Measurements from ENCODE around the gene CHCT1.
A peak's percentile ranks its signal among the peaks of the same experiment; 100 is the strongest.

Gene CHCT1

DNA sequence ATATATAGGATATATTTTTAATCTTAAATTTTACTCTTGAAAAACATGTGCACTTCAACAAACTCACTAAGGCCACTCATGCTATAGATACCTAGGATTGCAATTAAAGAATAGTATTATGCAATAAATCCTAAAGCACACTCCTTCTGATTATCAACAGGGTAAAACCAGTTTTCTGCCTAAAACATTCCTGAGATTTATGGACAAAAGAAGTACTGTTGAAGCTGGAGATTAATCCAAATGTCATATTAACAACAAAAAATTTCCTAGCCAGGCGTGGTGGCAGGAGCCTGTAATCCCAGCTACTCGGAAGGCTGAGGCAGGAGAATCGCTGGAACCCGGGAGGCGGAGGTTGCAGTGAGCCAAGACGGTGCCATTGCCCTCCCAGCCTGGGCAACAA, 21.4 kb downstream of the CHCT1 start:
- DNase-seq, result no peak

DNA sequence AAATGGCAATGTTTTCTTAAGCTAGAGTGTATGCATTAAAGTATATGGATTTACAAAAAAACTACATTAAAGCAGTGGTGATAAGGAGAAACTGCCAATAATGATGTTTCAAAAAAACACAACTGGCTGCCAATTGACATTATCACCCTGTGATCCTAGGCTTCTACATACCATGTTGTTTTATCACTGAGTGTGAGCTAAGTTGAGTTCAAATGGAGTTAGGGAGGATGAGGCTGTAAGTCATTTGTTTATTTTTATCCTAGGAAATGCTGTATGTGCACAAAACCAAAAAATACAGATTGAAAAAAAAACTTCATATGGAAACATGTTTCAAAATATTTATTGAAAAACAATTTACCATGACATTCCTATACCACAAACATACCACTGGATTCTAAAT, 22.9 kb downstream of the CHCT1 start:
- no peak for DNase-seq

DNA sequence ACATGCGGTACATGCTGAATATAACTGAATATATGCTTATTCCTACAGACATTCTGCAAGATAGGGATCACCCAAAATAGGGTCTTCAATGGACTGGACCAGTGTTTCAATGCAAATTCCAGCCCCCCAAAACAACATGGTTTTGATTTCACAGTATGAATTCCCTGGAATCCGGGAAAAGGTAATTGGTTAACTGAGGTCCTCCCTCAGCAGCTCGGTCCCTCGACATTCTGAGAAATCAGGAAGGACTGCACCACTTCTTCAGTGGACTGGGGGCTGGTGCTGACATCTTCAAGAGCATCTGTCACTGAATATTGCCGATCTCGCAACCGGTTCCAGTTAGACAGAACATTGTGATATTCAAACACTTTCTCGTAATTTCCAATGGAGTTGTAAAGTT, 25.1 kb downstream of the CHCT1 start:
- DNase-seq, result no peak

DNA sequence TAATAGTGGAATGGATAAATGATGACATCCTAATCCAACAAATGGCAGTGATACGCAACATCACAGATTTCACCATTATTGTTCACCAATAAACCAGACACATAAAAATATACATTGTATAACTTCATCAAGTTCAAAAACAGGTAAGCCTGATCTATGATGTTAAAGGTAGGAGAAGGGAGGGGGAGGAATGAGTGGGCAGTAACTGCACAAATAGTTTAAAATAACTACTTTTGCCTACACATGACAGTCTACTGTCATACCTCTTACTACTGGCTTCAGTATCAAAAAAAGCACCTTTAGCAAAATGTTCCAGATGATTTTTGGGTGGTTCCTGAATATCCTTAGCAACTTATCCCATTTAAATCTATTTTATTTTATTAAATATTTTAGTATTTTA, 28.8 kb downstream of the CHCT1 start:
- no peak for DNase-seq

DNA sequence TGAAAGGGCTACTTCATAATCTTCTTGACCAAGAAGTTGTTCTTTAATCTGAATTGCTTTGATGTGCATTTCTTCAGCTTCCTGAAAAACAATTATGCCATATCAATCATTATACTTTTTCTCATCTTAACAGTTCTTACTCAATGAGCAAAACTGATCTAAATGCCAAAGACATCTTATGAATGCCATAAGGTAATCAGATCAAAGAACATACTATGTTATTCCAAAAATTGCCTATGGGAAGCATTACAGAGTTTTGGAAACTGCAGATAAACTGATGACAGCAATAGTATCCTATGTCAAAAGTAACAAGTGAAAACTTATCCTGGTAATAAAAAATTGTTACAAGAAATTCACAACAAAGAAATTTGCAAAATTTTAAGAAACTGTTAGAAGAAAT, 29.7 kb downstream of the CHCT1 start:
- no peak for DNase-seq

DNA sequence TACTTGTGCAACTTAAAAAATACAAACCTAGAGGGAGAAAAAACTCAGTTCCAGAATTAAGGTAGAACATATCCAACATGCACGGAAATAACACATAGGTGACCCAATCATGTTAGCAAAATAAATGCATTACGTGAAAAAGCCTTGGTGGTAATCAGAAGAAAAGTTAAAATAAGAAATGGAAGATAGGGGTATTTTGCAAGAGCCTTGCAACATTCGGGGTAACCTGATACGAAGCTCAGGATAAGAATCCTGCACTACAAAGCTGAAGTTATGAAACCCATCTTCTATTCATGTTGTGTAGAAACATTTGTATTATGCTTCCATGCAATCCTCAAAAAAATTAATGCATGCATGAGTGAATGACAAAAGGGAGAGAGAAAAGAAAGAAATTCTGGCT, 33.1 kb downstream of the CHCT1 start:
- no peak for DNase-seq

DNA sequence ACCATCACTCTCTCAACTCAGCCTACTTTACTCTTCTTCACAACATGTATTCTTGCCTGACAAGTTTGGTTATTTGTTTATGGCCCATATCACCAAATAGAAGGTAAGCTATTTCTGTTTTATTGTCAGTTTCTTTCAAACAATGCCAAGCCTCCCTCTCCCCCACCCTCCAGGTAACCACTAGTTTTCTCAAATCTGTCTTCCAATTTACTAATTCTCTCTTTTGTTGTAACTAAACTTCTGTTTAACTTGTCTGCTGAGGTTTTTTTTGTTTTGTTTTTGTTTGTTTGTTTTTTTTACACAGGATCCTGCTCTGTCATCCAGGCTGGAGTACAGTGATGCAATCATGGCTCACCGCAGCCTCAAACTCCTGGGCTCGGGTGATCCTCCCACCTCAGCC, 34.9 kb downstream of the CHCT1 start:
- no peak for DNase-seq

DNA sequence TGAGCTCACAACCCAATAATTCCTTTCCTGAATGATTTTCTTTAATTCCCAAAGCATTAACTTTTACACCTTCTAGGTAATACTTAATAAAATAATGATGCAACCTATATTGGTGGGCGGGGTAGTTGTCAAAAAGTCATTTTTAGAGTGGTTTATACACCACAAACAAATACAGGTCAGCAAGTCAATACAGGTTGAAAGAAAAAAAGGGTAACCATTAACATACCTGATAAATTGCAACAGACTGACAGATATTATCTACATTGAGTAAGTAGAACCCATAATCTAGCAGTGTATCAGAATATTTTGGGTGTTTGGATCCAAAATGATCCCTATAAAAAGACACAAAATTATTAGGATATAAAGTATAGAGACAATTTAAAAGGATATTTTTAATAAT, 39.3 kb downstream of the CHCT1 start:
- no peak for DNase-seq

DNA sequence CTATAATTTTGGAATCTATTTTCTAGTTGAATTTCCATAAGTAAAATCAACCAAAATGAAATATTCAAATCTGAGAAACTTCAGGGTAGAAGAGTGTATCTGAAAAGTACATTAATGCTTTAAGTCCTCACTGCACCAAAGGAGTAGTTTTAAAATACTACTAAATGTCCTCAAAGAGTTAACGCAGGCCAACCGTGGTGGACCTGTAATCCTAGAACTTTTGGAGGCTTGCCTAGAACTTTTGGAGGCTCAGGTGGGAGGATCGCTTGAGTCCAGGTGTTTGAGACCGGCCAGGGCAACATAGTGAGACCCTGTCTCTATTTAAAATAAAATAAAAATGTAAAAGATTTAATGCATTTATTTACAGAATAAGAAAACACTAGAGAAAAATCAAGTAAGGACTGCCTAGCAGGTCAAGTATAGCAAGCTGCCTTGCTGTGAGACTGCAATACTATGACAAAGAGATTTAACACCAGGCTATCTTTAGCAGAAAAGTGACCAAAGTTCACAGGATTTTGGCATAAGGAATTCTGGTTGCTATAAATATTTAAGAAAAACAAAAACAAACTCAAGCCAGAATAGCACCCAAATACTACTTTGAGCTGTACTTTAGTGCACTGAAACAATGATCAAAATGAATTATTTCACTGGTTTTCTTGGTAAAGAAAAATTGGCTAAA, 41.0 kb downstream of the CHCT1 start:
- no peak for DNase-seq

DNA sequence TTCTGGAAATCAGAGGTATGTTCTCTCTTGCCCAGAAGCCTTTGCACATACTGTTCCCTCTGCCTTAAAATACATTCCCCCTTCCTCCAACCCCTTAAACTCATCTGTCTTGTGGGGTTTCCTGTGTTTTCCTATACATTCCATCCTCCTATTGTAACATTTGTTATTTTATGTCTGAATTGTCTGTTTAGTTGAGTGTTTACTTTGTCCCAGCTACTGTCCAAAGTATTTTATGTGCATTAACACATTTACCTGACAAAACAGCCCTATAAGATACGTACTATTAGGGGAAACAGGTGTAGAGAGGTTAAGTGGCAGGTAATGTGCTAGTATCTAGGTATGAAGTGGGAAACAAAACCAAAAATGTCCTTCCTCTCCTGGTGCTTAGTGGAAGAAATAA, 42.1 kb downstream of the CHCT1 start:
- no peak for DNase-seq

DNA sequence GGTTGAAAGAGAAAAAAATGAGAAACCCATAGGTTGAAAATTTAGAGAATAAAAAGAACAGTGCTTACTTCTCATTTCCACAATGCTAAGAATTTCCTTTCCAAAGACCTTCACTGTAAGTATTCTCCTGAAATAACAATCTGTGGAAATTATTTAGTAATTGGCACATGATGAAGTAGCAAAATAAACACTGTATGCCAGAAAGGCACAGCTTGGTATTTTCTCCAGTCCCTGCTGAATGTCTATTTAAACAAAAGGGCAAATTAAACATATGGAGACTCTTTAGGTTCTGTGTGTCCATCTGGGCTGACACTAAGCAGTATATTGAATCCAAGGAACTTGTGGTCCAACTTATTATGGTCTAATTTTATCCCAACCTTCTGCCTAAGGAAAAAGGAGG, 46.1 kb downstream of the CHCT1 start:
- peak; percentile 51 for DNase-seq

DNA sequence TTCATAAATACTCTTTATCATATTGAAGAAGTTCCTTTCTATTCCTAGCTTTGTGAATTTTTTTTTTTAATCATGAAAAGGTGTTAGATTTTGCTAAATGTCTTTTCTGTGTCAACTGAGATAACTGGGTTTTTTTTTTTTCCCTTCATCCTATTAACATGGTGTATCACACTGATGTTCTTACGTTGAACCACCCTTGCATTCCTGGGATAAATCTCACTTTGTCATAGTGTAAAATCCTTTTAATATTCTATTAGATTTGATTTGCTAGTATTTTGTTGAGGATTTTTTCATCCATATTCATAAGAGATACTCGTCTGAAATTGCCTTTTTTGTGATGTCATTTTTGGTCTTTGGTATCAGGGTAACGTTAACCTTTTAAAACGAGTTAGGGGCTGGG, 49.2 kb downstream of the CHCT1 start:
- no peak for DNase-seq

DNA sequence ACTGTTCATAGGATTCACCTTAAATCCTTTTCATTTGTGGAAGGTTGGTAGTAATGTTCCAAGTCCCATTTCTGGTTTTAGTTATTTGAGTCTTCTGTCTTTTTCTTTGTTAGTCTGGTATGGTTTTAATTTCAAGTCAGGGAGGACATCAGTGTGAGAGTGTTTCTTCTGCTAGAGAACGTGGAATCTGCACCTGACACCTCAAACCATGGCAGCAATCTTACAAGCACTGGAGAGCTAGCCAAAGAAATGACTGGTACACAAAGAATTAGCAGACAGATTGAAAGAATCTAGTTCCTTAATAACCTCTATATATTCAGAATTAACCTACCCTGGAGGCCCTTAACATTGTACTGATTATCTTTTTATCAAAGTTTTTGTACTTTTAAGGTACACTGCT, 50.2 kb downstream of the CHCT1 start:
- DNase-seq, result no peak

DNA sequence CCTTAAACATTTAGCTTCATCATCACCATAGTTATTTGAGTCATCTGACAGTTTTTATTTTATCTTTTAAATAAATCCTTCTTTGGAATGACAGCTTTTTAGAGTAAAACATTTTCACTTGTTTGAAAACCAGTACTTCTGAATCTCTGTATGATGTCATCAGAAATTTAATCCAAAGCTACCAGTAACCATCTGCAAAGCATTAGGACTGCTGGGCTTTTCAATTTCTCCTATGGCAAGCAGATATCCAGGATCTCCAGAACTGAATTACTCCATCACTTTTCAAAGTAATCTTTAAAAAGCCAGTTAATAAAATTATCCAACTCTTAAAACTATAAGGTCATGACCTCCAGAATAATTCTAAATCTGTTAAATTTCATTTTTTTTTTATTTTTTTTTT, 51.5 kb downstream of the CHCT1 start:
- DNase-seq, result no peak
